Osteoblast (primary cell): ENCODE data around the gene TMEM201. TPM values are rescaled to one million over a fixed set of nuclear protein-coding genes. Genes with fewer than 3 reads are reported as not detected.
"Not testable (repeated sequence)": the region's sequence is repeated elsewhere in the genome, so short reads cannot be mapped to it uniquely, and the experiment has no call there.

ENCODE experiments used
- DNase-seq: peaks from one replicate; pipeline ENCODE4 v3.0.0; 2011; ENCODE audit warnings: low spot score, mixed read lengths; ENCODE audit not compliant: insufficient read length; ENCODE audit errors: missing footprints
- H2AFZ ChIP-seq: 2 replicates; pipeline ENCODE4 v1.6.0; 2011; ENCODE audit warnings: mild to moderate bottlenecking, low read length
- H3K27ac ChIP-seq: 2 replicates; pipeline ENCODE4 v1.5.1; 2011; ENCODE audit warnings: mild to moderate bottlenecking, low read depth, low read length, moderate library complexity
- H3K27me3 ChIP-seq: 2 replicates; pipeline ENCODE4 v1.6.0; 2012; ENCODE audit warnings: mild to moderate bottlenecking, control low read depth, inconsistent platforms, low read length, moderate library complexity; ENCODE audit not compliant: insufficient read depth
- H3K36me3 ChIP-seq: 2 replicates; pipeline ENCODE4 v1.5.1; 2011; ENCODE audit warnings: mild to moderate bottlenecking, low read length, control low read depth, moderate library complexity; ENCODE audit not compliant: insufficient read depth
- H3K4me1 ChIP-seq: 2 replicates; pipeline ENCODE4 v1.5.1; 2011; ENCODE audit warnings: mild to moderate bottlenecking, low read length, control low read depth, moderate library complexity; ENCODE audit not compliant: insufficient read depth
- H3K4me2 ChIP-seq: 2 replicates; pipeline ENCODE4 v1.6.0; 2011; ENCODE audit warnings: mild to moderate bottlenecking, low read length; ENCODE audit not compliant: insufficient read depth
- H3K4me3 ChIP-seq: fragments of 200-600 bp; sonication (generic); 3 replicates; pipeline ENCODE4 v1.5.1; 2012; ENCODE audit warnings: mild to moderate bottlenecking, low read length, inconsistent platforms; ENCODE audit not compliant: insufficient read depth
- H3K79me2 ChIP-seq: 2 replicates; pipeline ENCODE4 v1.6.0; 2012; ENCODE audit warnings: mild to moderate bottlenecking, low read length, control low read depth, inconsistent platforms; ENCODE audit not compliant: insufficient read depth
- H3K9me3 ChIP-seq: 2 replicates; pipeline ENCODE4 v1.5.1; 2011; ENCODE audit warnings: low read depth, low read length, control low read depth
- H4K20me1 ChIP-seq: 2 replicates; pipeline ENCODE4 v1.6.0; 2012; ENCODE audit warnings: mild to moderate bottlenecking, low read length, control low read depth; ENCODE audit not compliant: insufficient read depth
- total RNA-seq: library from RNA; depleted of rRNA; stranded (reverse); fragments of >200 nt; gene quantifications from 2 replicates; pipeline ENCODE4 v1.2.3, GENCODE V29; 2012
- TF ChIP-seq, protein P1 (sequence below): IDR thresholded peaks from 2 replicates; pipeline ENCODE4 v1.5.1; 2011; ENCODE audit warnings: mild to moderate bottlenecking, low read depth, low read length, moderate library complexity; ENCODE audit errors: extremely low read depth

Gene TMEM201
- total RNA-seq, 1 donor: 6.2 TPM

DNA sequence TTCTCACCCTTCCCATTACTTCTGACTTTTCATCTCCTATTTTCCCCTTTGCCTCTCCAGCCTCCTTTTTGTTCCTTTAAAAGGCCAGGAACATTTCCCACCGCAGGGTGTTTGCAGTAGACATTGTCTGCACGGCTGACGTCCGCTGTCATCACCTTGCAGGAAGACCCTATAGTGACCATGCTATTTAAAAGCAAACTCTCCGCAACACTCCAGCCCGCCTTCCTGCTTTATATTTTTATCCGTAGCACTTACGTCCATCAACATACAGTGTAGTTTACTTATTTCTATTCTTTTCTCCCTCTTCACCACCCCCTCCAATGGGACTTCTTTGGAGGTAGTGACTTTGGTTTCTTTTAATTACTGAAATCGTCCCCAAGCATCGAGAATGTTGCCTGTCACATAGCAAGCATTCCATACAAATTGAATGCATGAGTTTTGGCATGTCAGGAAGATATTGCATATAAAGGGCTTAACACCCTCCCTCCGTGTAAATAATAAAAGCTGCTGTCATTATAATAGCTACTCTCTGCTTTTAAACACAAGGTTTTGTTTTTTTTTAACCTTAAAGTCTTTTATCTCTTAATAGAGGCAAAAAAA is 29.7 kb upstream of the TMEM201 start:
- Histone ChIP-seq H3K9me3 (no peaks in the 10 kb centered on the region), H3K27ac (no peak overlapping the region), H2AFZ (no peak overlapping the region), H3K4me2 (no peak overlapping the region), H4K20me1 (peaks cover 7% of the 10 kb centered on the region), H3K4me3 (no peak overlapping the region), H3K79me2 (no peaks in the 10 kb centered on the region), H3K27me3 (no peaks in the 10 kb centered on the region), H3K4me1 (peaks cover 15% of the 10 kb centered on the region), H3K36me3 (peaks cover 9% of the 10 kb centered on the region)
- no peak for DNase-seq
- TF ChIP-seq, protein P1, sequence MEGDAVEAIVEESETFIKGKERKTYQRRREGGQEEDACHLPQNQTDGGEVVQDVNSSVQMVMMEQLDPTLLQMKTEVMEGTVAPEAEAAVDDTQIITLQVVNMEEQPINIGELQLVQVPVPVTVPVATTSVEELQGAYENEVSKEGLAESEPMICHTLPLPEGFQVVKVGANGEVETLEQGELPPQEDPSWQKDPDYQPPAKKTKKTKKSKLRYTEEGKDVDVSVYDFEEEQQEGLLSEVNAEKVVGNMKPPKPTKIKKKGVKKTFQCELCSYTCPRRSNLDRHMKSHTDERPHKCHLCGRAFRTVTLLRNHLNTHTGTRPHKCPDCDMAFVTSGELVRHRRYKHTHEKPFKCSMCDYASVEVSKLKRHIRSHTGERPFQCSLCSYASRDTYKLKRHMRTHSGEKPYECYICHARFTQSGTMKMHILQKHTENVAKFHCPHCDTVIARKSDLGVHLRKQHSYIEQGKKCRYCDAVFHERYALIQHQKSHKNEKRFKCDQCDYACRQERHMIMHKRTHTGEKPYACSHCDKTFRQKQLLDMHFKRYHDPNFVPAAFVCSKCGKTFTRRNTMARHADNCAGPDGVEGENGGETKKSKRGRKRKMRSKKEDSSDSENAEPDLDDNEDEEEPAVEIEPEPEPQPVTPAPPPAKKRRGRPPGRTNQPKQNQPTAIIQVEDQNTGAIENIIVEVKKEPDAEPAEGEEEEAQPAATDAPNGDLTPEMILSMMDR: no peak

DNA sequence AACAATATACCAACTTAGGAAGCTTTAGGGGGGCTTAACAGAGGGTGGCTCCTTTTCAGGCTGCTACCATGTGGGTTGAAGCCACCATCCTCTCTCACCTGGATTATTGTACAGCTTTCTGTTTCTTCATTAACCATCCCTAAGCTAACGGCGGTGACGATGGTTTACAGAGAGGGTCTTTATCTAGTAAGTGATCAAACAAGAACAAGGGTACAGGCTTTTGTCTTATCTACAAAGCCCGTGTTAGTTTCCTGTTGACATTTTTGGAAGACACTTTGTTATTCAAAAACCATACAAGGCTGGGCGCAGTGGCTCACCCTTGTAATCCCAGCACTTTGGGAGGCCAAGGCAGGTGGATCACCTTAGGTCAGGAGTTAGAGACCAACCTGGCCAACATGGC is 29.0 kb upstream of the TMEM201 start:
- no peak overlapping the region for H3K27ac ChIP-seq
- H4K20me1 ChIP-seq: peaks cover 7% of the 10 kb centered on the region
- H3K36me3 ChIP-seq: peaks cover 9% of the 10 kb centered on the region
- H3K4me2 ChIP-seq: no peak overlapping the region
- DNase-seq: no peak
- no peak overlapping the region for H3K4me3 ChIP-seq
- no peaks in the 10 kb centered on the region for H3K9me3 ChIP-seq
- no peaks in the 10 kb centered on the region for H3K27me3 ChIP-seq
- no peak overlapping the region for H2AFZ ChIP-seq
- H3K4me1 ChIP-seq: peaks cover 15% of the 10 kb centered on the region
- TF ChIP-seq, protein P1: no peak
- no peaks in the 10 kb centered on the region for H3K79me2 ChIP-seq

DNA sequence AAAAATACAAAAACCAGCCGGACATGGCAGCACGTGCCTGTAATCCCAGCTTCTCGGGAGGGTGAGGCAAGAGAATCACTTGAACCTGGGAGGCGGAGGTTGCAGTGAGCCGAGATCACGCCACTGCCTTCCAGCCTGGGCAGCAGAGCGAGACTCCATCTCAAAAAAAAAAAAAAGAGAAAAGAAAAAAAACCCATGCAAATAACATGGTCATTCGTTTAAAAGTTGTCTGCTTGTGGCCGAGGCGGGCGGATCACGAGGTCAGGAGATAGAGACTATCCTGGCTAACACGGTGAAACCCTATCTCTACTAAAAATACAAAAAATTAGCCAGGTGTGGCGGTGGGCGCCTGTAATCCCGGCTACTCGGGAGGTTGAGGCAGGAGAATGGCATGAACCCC is 28.6 kb upstream of the TMEM201 start:
- H3K4me2 ChIP-seq, H3K9me3 ChIP-seq, H3K79me2 ChIP-seq, H3K36me3 ChIP-seq, H4K20me1 ChIP-seq, H2AFZ ChIP-seq, DNase-seq, H3K27ac ChIP-seq, H3K4me3 ChIP-seq, H3K27me3 ChIP-seq: not testable (repeated sequence)
- peaks cover 15% of the 10 kb centered on the region for H3K4me1 ChIP-seq

DNA sequence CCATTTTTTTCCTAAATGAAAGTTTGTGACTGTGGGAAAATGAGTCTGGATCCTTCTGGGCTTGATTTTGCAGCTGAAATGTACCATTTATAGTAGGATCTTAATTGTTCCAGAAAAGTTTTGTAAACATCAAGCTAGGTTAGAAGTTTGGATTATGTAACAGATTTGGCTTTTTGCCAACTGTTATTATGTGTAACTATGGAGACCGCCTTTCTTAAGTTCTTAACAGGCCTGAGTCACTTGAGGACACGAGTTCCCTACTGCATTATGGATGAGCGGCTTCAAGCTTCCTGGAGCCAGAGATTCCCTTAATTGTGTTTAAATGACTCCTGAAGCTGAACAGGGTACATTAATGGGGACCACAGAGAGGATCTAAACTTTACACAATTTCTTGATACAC is 27.3 kb upstream of the TMEM201 start:
- Histone ChIP-seq H3K27ac (peak overlapping the region; percentile 79), H4K20me1 (peaks cover 4% of the 10 kb centered on the region), H3K4me3 (no peak overlapping the region), H3K79me2 (peaks cover 3% of the 10 kb centered on the region), H3K27me3 (no peaks in the 10 kb centered on the region), H3K9me3 (no peaks in the 10 kb centered on the region), H3K4me2 (peak overlapping the region; percentile 42), H2AFZ (peak overlapping the region; percentile 36), H3K4me1 (peaks cover 9% of the 10 kb centered on the region), H3K36me3 (peaks cover 3% of the 10 kb centered on the region)
- TF ChIP-seq, protein P1: no peak
- DNase-seq: peak; percentile 95
